A549 treated with AZD9567 at 1 μM for 4 hours (cell line): ENCODE measurements around the gene DOCK4. TPM values are rescaled to one million over a fixed set of nuclear protein-coding genes. Genes with fewer than 3 reads are reported as not detected.

Experiments used
- total RNA-seq: library from RNA; stranded (reverse); fragments of 200-300 nt; extraction: Qiagen RNA extraction; gene quantifications from 5 replicates; pipeline ENCODE4 v1.2.3, GENCODE V29; 2022; ENCODE audit not compliant: insufficient read depth

The DOCK4 gene
- total RNA-seq, result 4.3 to 18.3 TPM (median 6.1 TPM) in 5 replicates

DNA sequence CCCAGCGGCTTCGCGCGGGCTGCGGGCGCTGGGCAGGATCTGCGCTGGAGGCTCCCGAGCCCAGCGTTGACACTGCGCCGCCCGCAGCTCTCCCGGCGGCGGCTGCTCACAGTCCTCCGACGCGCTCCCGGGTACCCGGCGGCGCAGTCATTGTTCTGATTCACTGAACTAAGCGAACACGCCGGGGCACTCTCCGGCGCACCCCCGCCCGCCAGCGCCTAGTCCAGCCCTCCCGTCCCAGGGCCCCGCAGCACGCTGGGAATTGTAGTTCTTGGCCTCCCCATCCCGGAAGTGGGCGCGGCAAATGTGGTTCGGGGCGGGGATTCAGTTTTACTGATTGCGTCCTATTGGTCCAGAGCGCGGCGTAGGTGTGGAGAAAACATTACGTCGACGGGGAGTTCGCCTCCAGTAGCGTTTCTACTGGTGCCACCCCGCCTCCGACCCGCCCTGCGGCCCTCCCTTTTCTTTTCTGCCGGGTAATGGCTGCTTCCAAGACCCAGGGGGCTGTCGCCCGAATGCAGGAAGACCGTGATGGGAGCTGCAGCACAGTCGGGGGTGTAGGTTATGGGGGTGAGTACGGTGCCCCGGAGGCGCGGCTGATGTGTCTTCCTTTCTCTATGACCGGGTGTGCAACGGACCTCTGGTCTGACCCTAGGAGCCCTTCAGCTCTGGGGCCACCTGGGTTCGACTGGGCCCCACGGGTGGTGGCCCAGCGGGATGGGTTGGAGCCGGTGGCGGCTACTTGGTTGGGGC, at the start of gene DOCK4, which contains the start of gene ZNF277:
TSS of gene DOCK4 (minus strand) at position 162 of the 753 bp plus-strand sequence. CDS start 261 bp downstream, outside the sequence.
TSS of gene ZNF277 (plus strand) at position 458 of the 753 bp plus-strand sequence. CDS start at position 480, 22 bp downstream.

Other genes with a start within 250 kb of the DOCK4 start
- gene ZNF277, start 296 bp upstream of the DOCK4 start, total RNA-seq, result 11.3 to 17.3 TPM (median 14.3 TPM) in 5 replicates
- gene IFRD1, start 244.1 kb upstream of the DOCK4 start, total RNA-seq, result 31.9 to 41.7 TPM (median 35.4 TPM) in 5 replicates